ENCODE data around the gene TRIM8. TPM values are rescaled to one million over a fixed set of nuclear protein-coding genes. Genes with fewer than 3 reads are reported as not detected.

Gene TRIM8
- total and polyA plus RNA-seq, 2 of the 4 experiments (the other 2 are of a cell fraction) = 25.5 to 126 TPM

DNA sequence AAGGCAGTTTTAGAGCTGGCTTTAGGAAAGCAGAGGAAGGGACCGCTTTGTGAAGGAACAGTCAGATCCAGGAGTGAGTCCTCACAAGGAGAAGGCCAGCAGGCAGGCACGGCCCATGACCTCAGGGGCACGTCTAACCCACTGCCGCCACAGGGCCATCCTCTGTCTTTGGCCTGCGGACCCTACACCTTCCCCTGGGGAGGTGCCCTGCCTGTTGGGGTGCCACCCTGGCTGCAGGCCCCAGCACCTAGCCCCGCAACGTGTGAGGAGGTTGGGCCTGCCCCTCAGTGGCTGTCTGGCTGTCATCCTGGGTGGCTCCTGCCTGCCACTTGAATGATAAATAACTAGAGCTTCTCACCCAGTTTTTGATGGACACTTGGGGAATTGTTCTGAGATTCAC lies 31.0 kb upstream of the TRIM8 start:
- Histone ChIP-seq H2BK120ac (ENCODE audit: low read depth, low read length) (no peak overlapping the region), H3K9me1 (ENCODE audit: insufficient read depth, low read length) (peaks cover 21% of the 10 kb centered on the region; the same call in 1 of the 2 replicates), H3K4ac (ENCODE audit: low read depth, low read length) (peak overlapping the region; percentile 13; the same call in 1 of the 2 replicates), H2BK15ac (ENCODE audit: low read depth, low read length) (no peak overlapping the region), H4K20me1 (ENCODE audit: insufficient read depth, low read length) (no peaks in the 10 kb centered on the region), H2AFZ (replicated peaks; ENCODE audit: low read length, poor library complexity) (no peak overlapping the region), H3K27me3 (ENCODE audit: control insufficient read depth, insufficient read depth, low read length) (no peaks in the 10 kb centered on the region), H3K4me1 (ENCODE audit: control insufficient read depth, insufficient read depth, low read length) (peaks cover 14% of the 10 kb centered on the region), H3K18ac (ENCODE audit: low read depth, low read length) (no peak overlapping the region), H3K9me3 (ENCODE audit: control insufficient read depth, insufficient read depth, low read length) (no peaks in the 10 kb centered on the region), H3K4me2 (ENCODE audit: low read depth, low read length) (no peak overlapping the region), H2BK20ac (ENCODE audit: low read depth, low read length) (no peak overlapping the region), H3K23ac (ENCODE audit: low read depth, low read length) (no peak overlapping the region), H3K36me3 (ENCODE audit: control insufficient read depth, insufficient read depth, low read length) (peaks cover 32% of the 10 kb centered on the region), H4K8ac (ENCODE audit: low read depth in 2 of 2, low read length in 2 of 2) (no peak overlapping the region), H3K4me3 (ENCODE audit: insufficient read depth, low read depth, low read length) (no peak overlapping the region), H2AK5ac (ENCODE audit: low read depth, low read length) (peak overlapping the region; percentile 29), H4K91ac (ENCODE audit: insufficient read depth, low read depth, low read length) (no peak overlapping the region), H3K56ac (ENCODE audit: extremely low read depth, insufficient read depth, low read length) (no peak overlapping the region), H3K14ac (replicated peaks; ENCODE audit: low read depth, low read length) (no peak overlapping the region), H3K9ac (ENCODE audit: low read depth, low read length) (no peak overlapping the region), H2BK5ac (ENCODE audit: low read depth, low read length, poor library complexity, severe bottlenecking) (no peak overlapping the region), H3K27ac (ENCODE audit: insufficient read depth, low read length) (no peak overlapping the region), H4K5ac (ENCODE audit: low read depth, low read length) (no peak overlapping the region), H2AK9ac (replicated peaks; ENCODE audit: low read depth, low read length, poor library complexity) (no peak overlapping the region), H3K79me1 (ENCODE audit: low read depth in 1 of 2, low read length in 2 of 2) (peaks cover 0 to 22% of the 10 kb centered on the region in 2 experiments; a peak in 2 of 4 replicates)
- DNase-seq (no peak), ATAC-seq (ENCODE audit: low read depth) (no peak)
- ChIA-PET CTCF (interaction anchor here (0.7 to 1.1 kb wide), 2 partner anchors 9 to 19 kb away, joined by 3 read pairs; no protein-coding TSS in a partner anchor), POLR2A (ENCODE audit: unreplicated experiment) (no interaction called here)
- intact Hi-C loops (cut with micrococcal nuclease) = no loop called here
- dilution Hi-C loops (cut with HindIII; ENCODE audit: low sequenced_read_pairs, unreplicated experiment) = no loop called here
- TF ChIP-seq, protein P1, sequence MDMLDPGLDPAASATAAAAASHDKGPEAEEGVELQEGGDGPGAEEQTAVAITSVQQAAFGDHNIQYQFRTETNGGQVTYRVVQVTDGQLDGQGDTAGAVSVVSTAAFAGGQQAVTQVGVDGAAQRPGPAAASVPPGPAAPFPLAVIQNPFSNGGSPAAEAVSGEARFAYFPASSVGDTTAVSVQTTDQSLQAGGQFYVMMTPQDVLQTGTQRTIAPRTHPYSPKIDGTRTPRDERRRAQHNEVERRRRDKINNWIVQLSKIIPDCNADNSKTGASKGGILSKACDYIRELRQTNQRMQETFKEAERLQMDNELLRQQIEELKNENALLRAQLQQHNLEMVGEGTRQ (IDR thresholded peaks at IDR 0.05; ENCODE audit: low read depth, low read length) = no peak
- TF ChIP-seq SMC3 (IDR thresholded peaks at IDR 0.05; ENCODE audit: low read depth, low read length) = no peak
- TF ChIP-seq MAFK (IDR thresholded peaks at IDR 0.05; ENCODE audit: low read depth, low read length) = no peak
- TF ChIP-seq RAD21 (IDR thresholded peaks at IDR 0.05; ENCODE audit: low read length) = no peak
- WGBS, 2 experiments (ENCODE audit: extremely low coverage in 2 of 2, insufficient read length in 1 of 2) = 100% methylated on average over 1 of the region's 7 CpGs; no CpG with 5 or more reads in 1 of the 2 experiments
- BruUV-seq (replicated peaks) = no TSS peak
- in situ Hi-C loops (cut with MboI; ENCODE audit: low sequenced_read_pairs) = no loop called here
